NCI-H446 (cell line): ENCODE measurements around the gene GOLGA3.
"Not testable (repeated sequence)": the region's sequence is repeated elsewhere in the genome, so short reads cannot be mapped to it uniquely, and the experiment has no call there.

Experiments
- DNase-seq, 2 experiments: peaks; one replicate each; lab custom pipeline; 2025; lab: John Stamatoyannopoulos, UW

Gene GOLGA3

DNA sequence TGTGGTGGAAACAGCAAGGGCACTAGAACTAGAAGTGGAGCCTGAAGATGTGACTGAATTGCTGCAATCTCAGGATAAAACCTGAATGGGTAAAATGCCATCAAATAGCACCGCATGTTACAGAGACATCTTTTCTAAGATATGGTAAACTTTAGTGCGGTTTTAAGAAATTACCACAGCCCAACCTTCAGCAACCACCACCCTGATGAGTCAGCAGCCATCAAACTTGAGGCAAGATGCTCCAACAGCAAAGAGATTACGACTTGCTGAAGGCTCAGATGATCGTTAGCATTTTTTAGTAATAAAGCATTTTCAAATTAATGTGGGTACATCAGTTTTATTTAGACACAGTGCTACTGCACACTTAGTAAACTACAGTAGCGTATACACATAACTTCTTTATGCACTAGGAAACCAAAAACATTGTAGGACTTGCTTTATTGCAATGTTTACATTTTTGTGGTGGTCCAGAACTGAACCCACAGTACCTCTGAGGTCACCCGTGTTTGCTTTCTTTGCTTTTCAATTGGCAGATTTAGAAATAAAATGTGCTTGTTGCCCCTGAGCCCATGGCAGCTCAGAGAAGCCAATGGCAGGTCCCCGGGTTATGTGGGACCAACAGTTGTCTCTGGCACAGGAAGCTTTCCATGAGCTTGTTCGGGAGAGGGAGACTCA, 15.9 kb downstream of the GOLGA3 start:
- DNase-seq = no peak

DNA sequence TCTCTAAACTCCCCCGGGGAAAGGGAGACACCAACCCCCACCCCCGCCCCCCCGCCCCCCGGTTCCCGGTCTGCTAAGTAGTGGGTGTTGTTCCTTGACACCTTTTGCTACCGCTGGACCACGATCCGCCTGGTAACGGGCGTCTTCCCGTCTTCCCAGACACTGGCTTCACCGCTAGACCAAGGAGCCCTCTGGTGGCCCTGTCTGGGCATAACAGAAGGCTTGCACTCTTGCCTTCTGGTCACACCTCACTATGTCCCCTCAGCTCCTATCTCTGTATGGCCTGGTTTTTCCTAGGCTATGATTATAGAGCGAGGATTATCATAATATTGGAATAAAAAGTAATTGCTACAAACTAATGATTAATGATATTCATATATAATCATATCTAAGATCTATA, 19.3 kb downstream of the GOLGA3 start:
- not testable (repeated sequence) for DNase-seq

DNA sequence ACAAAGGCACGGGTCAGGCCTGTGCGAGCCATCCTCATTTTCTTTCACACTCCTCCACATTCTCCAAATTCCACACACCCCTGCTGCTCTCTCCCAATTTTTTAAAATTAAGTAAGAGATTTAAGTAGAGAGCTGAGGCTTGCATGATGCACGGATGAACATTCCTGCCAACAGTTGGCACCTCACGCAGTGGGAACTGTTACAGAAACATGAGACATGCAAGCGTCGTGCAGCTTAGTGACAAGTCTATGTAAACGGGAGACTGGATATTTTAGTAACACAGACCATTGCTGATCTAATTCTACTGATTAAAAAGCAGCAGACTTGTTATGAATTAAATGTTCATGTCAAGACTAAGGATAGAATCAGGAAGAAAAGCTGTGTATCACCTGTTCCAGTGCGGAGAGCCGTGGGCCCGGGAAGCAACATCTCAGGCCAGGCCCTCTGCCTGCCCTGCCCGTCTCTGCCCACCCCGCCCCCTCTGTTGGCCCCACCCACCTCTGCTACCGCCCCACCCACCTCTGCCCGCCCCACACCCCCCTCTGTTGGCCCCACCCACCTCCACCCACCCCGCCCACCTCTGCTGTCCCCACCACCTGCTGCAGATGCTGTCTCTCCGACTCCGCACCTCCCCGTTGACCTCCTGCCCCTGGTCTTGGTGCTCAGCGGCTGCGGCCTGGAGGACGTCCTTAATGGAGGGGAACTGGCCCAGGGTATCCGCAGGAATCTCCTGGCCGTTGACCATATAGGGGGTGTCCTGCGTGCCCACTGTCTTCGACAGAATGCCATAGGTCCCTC, 21.2 kb downstream of the GOLGA3 start:
- no peak for DNase-seq

DNA sequence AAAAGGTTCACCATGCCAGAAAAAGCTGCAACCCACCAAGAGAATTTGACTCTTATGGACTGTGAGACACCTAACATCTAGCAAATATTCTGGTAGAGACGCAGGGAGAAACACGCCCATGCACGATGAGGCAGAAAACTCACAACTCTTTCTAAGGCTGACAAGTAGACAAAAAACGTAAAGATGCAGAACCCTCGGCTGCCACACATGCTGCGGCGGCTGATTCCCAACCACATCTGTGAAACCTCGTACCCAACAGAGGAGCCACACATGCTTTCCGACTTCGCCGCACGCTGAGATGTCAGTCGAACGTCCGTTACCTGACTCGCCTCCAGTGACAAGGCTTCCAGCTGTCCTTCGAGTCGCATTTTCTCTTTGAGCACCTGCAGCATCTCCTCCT, 21.8 kb downstream of the GOLGA3 start:
- DNase-seq = no peak

DNA sequence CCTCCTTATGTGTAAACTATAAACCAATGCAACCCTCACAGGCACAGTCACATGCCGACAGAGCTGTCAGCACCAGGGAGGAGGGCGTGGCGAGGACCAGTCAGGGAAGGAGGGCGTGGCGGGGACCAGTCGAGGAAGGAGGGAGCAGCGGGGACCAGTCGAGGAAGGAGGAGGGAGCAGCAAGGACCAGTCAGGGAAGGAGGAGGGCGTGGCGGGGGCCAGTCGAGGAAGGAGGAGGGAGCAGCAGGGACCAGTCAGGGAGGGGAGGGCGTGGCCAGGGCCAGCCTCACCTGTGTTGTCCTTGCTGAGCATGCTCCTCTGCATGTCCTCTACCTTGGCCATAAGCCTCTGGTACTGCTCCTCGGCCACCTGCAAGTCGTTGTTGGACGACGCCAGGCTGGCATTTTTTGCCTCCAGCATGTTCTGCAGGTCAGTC, 24.2 kb downstream of the GOLGA3 start:
- DNase-seq = no peak

DNA sequence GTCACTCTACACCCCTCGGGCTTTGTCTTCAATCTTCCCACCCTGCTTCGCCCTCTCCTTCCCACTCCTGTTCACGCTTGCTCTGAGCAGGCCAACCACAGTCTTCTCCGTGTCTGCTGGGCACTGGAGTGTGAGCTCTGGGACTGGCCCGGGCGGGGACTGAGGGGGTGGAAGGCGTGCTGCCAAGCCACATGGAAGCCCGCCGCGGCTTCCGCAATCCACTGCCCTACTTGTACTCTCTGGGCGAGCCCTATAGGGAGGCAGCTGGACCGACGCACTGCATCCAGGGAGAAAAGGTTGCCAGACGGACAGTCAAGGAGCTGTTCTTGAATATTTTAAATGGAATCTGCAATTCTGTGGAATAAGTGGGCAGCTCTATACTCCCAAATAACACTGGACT, 24.8 kb downstream of the GOLGA3 start:
- no peak for DNase-seq

DNA sequence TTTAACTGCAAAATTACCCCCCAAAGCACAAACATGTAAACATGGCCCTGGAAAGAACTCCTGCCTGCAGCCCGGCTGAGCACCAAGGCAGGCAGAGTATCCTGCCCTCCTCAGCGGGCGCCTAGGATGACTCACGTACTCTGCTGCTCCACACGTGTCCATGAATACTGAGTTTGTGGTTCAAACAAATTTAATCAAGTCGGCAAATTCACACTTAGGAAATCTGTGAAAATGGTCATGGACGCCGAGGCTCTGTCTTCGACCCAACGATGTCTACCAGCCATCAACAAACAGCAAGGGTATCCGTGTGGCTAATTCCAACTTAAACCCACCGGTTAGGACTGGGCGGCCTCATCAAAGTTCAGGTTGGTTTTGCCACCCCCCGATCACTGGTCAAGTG, 25.5 kb downstream of the GOLGA3 start:
- DNase-seq = no peak

DNA sequence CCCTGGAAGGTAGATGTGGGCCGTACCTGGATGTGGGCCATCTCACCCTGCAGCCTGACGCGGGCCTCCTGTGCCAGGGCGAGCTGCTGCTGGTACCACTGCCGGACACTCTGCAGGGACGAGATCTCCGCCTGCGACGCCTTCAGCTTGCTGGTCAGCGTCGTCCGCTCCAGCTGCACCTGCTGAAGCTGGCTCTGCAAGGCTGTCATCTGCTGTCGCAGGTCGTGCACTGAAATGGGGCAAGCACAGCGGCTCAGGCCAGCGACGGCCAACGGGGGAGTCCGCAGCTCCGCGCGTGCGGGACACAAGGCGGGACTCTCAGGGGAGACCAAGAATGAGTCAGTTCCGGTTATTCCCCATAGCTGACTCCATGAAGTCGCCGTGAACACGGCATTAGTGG, 26.9 kb downstream of the GOLGA3 start:
- DNase-seq = no peak

DNA sequence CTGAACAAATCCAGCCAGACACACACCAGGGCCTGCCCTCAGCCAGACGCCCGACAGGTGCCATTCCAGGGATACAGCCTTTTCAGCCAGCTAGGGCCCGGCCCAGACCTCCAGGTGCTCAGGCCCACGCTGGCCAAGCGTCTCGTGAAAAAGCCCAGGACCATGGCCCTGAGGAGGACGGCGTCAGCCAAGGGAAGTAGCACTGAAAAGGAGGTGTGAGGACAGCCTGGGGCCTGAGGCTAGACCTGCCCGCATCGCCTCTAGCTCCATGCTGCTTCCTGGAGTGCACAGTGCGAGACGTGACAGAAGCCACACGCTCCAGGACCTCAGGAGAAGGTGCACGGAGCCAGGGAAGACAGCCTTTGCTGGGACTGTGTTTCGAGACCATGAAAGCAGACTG, 29.8 kb downstream of the GOLGA3 start:
- no peak for DNase-seq

DNA sequence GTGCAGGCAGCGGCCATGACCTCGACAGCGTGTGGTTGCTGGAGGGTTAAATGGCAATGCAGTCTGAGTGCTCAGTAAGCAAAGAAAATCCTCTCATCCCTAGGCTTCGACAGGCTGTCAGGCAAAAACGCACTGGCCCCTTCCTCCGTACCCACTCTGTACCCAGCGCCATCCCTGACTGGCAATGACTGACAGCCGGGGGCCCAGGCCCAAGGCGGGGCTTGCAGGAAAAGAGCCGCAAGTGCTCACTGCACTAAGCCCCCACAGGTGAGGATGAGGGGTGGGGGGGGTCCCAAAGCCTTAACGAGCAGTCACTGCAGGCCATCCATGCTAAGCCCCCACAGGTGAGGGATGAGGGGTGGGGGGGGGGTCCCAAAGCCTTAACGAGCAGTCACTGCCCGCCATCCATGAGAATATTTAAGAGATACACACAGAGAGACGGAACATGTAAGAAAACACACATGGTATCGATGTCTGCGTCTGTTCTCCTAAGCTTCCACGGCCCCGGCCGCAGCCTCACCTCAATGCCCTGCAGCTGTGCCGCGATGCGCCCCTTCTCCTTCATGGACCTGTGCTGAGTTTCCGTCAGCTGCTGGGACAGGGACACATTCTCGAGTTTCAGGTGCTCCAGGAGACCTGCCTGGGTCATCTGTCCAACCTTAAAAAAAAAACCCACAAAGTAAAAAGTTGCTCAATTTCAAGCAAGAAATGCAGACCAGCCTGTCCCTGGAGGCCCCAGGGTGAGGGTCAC, 30.7 kb downstream of the GOLGA3 start:
- no peak for DNase-seq

DNA sequence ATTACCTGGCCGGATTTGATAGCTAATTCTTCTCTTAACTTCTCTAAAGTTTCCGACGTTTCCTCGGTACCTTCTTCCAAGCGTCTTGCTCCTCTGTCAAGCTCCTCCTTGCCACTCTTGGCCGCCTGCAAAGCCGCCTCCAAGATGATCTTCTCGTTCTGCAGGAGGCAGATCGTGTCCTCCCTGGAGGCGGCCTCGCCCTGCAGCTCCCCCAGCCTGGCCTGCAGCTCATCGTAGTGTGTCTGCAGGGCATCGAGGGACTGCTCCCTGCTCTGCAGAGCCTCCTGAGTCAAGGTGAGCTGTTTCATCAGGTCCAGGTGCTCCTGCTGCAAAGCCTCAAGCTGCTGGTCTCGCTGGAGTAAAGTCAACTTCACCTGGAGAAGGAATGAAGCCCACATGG, 32.8 kb downstream of the GOLGA3 start:
- DNase-seq = no peak

DNA sequence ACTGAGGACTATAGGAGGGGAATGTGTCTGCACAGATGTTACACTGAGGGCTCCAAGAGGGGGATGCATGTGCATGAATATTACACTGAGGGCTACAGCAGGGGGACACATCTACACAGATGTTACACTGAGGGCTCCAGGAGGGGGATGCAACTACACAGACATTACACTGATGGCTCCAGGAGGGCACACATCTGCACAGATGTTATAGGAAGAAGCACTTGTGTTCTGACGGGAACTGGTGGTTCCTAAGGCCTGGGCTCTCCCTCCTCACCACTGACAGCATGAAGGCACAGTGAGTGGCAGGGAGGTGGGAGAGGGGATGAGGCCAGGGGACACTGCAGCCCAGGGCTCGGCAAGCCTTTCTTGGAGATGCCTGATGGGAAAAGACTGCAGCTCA, 36.7 kb downstream of the GOLGA3 start:
- DNase-seq = not testable (repeated sequence)

DNA sequence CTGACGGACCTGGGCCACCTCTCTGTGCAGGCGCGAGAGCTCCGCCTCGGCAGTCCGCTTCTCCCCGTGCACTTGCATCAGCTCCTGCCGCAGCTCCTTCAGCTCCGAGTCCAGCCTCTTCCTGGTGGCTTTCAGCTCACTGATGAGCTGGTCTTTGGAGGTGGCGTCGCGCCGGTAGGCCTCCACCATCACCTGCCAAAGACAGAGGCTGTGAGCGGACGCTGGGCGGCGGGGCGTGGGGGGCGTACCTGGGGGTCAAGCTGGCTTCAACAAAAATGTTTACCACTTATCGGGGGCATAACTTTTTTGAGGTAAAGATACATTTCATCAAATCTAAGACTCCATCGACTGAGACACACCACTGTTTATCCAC, 39.6 kb downstream of the GOLGA3 start:
- no peak for DNase-seq

DNA sequence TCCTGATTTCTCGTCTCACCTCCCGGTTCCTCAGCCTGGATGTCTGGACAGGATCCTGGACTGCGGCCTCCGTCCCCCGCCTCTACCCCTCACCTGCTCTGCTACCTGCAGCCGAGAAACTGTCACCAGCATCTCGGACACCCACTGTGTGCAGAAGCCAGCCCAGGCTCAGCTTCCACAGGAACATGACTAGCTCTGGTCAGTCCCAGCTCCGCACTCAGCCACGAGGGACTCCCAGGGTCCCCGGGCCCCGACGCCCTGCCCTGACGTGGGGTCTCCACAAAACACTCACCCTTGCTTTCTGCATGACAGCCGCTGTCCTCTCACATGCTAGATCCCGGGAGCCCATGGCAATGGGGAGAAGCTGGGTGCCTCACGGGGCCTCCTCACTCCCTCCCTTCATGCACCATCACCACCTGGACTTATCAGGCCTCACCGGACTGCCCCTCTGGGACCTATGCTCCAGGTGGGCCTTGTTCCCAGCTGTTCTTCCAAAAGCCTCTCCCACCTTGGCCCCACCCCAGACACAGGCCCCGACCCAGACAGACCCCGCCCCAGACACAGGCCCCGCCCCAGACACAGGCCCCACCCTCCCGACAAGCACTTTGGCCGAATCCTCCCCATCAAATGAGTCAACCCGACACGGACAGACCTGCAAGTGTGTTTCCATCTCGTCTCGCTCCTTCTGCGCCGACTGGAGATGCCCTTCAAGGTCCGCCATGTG, 40.1 kb downstream of the GOLGA3 start:
- no peak for DNase-seq

DNA sequence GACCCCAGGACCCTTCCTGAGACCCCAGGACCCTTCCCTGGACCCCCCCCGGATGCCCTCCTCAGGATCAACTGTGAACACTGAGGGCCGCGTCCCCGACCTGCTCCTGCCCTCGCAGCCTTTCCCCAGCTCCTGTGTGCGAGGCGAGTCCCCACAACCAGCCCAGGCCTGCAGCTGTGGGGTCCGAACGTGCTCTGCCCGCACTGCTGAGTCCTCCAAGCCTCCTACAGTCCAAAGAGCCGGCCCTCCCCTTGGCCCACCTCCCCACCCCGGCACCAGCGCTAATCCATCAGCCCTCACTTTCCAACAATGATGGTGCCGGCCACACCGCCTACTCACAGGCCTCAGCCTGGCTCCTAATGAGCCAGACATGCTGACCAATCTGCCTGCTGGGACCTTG, 40.8 kb downstream of the GOLGA3 start:
- no peak for DNase-seq

DNA sequence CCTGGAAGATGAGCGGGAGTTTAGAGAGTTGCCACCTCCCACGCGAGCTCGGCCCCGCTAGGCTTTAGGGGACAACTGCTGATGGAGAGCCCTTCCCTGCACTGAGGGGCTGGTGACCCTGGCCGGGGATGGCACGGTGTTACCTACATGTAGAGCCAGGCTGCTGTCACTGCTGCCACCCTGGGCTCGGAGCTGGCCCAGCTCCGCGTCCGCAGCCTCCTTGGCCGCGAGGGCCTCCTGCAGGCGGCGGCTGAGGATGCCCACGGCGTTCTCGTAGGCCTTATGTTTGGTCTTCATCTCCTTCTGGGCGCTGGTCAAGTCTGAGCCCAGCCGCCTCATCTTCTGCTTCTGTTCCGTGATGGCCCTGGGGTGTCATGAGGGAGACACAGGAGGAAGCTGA, 42.5 kb downstream of the GOLGA3 start:
- DNase-seq = no peak

DNA sequence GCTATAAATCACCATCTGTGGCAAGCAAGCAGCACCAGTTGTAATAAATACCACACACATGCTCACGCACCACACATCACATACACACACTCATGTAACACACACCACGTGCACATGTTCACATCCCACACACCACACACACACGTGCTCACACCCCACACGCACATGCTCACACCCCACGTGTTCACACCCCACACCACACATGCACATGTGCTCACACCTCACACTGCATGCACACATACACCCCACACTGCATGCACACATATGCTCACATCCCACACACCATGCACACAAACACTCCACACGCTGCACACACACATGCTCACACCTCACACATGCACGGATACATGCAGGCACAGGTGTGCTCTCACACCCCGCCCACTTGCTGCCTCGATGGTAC, 44.1 kb downstream of the GOLGA3 start:
- DNase-seq = no peak

DNA sequence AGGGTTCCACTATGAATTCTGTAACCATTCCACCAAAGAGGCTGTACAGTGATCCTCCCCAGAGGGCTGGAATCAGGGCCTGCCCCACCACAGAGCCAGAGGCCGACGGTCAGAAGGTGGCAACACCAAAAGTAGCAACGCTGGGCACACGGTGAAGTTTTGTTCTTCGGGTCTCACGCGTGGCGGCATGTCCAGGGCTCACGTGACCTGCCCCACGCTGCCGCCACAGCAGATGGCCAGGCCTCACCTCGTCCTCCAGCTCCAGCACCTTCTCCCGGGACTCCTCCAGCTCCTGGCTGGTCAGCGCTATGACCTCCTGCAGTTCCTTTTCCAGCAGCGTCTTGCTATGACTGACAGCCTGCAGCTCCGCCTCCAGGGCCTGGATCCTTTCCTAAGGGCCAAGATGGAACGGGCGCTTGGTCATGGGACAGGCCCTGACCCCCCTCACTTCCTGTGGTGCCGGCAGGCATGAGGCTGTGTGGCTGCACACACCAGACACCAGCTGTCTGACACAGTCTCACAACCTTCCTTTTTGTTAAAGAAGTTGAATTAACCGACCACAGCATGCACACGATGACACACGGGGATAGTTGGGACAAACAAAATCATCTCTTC, 44.6 kb downstream of the GOLGA3 start:
- no peak for DNase-seq

DNA sequence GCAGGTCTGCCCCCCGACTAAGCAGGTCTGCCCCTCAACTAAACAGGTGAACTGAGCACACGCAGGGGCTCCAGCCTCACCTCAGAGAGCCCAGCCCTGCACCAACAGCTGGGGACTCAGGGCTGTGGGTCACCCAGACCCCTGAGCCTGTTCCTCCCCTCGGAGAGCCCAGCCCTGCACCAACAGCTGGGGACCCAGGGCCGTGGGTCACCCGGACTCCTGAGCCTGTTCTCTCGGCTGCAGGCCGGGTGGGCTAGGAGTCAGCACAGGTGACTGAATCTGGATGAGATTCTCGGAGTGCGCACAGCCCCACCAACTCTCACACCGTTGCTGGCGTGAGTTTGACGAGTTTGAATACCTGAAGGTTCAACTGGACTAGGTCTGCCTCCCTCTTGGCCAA, 46.7 kb downstream of the GOLGA3 start:
- no peak for DNase-seq

DNA sequence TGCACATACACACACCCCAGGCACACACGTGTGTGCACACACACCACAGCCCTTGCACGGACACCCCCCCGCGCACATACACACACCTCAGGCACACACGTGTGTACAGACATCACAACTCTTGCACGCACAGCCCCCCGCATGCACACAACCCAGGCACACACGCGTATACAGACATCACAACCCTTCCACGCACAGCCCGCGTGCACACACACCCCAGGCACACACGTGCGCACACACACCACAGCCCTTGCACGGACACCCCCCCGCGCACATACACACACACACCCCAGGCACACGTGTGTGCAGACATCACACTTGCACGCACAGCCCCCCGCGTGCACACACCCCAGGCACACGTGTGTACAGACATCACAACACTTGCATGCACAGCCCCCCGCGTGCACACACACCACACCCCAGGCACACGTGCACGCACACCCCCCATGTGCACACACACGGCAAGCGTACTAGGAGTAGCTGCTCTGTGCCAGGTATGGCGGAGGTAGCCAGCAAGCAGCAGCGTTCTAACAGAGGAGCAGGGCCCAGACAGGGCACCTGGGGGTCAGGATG, 48.8 kb downstream of the GOLGA3 start:
- DNase-seq = no peak

DNA sequence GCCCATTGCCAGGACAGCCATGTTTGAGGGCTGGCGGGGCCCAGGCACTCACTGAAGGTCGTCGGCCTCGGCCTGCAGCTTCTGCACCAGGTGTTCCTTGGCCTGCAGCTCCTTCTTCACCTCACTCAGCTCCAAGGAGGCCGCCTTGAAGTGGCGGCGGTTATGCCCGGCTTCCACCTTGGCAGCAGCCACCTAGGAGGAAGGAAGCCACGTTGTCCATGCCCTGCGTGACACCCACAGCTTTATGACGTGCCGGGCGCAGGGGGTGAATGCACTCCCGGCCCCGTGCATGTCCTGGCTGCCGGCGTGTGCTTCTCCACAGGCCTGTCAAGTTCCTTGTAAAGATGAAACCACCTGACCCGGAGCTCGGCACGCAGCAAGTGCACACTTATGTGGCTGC, 51.1 kb downstream of the GOLGA3 start:
- DNase-seq = no peak
